Ammon's horn (tissue), 1 donor: Measurements from ENCODE around the gene CELA2B.
"Not testable (repeated sequence)": the region's sequence is repeated elsewhere in the genome, so short reads cannot be mapped to it uniquely, and the experiment has no call there.

ENCODE experiments used
- DNase-seq: peaks from one replicate; pipeline ENCODE4 v3.0.0-alpha.2; 2016; ENCODE audit warnings: low spot score

The CELA2B gene

GRCh38 chr1:15445390-15446122 lies 30.3 kb upstream of the CELA2B start:
- no peak for DNase-seq

GRCh38 chr1:15446212-15446611 lies 29.7 kb upstream of the CELA2B start:
- no peak for DNase-seq

- no peak for DNase-seq
These were observed 26.9 kb upstream of the CELA2B start for GRCh38 chr1:15448877-15449462.

- DNase-seq: no peak
These were observed 26.3 kb upstream of the CELA2B start for GRCh38 chr1:15449567-15449966.

- no peak for DNase-seq
These were observed 24.7 kb upstream of the CELA2B start for GRCh38 chr1:15451014-15451722.

DNA sequence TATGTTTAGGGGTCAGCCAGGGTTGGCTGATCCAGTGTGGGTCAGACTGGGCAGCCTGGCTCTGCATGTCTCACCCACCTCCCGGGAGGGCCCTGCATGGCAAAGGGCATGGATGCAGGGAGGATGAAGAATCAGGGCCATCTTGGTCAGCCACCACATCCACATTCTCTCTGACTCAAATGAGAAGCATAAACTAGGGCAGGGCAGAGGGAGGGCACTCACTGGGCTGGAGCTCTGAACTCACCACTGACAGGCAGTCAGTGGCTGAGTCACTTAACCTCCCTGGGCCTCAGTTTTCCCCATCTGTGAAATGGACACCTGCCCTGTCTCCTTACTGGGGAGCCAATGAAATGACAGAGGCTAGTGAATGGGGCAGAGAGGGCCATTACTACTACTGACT lies 23.7 kb upstream of the CELA2B start:
- no peak for DNase-seq

DNA sequence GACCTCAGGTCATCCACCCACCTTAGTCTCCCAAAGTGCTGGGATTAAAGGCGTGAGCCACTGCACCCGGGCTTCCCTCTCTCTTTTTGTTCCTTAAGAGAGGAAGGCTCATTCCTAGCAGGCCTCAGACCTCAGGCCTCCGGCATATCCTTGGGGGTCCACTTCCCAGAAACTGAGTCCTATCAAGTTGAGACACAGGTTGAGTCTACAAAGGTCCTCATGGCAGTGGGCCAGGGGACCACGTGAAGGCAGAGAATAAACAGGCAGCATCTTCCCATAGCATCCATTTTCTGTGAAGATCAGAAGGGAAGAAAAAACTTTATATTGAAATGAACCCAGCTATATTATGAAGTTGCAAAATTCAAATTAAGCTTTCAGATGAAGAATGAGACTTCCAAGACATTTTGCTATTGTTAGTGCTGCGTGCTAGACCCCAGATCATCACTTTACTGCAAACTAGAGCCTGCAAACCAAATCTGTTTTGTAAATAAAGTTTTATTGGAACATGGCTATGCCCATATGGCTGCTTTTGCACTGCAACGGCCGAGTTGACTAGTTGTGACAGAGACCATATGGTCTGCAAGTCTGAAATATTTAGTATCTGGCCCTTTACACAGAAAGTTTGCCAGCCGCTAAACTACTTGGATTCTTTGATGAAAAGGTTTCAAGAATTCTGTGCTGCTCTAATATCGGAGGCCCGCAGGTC lies 22.9 kb upstream of the CELA2B start:
- DNase-seq: no peak

GRCh38 chr1:15453734-15454133 lies 22.2 kb upstream of the CELA2B start:
- no peak for DNase-seq

DNA sequence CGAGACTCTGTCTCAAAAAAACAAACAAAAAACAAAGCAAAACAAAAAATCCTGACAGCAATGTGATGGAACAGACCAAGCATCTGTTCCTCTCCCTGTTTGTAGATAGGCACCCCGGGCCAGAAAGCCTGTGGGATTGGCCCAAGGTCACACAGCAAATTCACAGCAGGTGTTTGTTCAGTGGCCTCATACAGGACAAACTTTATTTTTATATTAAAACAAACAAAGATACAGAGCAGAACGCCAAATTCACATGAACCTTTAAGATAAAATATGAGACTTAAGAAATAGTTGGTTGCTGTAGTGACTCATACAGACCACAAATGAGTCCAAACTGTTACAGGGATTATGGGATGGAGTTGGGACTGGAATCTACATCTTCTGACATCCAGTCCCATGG lies 21.6 kb upstream of the CELA2B start:
- DNase-seq: no peak

- DNase-seq: no peak
These were observed 20.4 kb upstream of the CELA2B start for GRCh38 chr1:15455522-15455921.

DNA sequence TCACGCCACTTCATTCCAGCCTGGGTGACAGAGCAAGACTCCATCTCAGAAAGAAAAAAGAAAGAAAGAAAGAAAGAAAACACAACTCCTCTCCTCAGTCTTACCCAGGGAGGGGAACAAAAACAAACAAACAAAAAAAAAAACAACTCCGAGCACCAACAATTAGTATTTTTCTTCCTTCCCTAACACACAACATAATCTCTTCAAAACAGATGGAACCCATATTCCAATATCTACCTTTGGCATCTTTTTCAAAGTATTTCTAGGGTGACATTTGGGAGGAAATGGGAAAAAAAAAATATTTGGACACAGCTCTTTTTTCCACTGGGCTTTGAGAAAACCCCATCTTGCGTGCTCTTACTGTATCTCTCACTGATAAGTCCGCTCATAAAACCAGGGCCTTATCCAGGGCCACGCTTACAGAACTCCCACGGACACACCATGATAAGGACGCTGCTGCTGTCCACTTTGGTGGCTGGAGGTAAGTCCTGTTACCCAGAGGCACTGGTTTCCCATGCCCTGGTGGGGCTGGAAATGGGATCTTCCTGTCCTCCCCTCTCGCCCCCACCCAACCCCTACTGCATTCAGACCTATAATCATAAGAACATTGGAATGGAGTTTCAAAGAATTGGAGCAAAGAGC lies 19.5 kb upstream of the CELA2B start, which contains the start of gene CELA2A:
Gene CELA2A (plus strand): TSS at position 420 of the 642 bp plus-strand sequence. CDS start 22 bp downstream, at position 442.
- no peak for DNase-seq

DNA sequence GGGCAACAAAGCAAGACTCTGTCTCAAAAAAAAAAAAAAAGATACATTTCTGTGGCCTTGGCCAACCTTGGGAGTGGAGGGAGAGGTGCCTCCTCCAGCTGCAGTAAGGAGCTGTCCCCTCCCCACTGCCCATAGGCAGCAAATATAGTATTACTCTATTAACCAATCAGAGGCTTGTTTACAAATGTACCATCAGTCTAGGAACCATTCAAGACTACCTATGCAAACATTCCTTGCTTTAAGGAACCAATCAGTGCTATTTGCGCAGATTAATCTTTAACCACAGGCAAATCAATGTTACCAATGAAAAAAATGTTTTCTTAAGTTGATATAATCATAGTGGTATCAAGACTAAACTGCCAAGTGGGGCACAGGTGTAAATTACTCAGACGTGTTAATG lies 18.3 kb upstream of the CELA2B start:
- DNase-seq: no peak

- DNase-seq: not testable (repeated sequence)
These were observed 17.5 kb upstream of the CELA2B start for GRCh38 chr1:15458388-15458787.

DNA sequence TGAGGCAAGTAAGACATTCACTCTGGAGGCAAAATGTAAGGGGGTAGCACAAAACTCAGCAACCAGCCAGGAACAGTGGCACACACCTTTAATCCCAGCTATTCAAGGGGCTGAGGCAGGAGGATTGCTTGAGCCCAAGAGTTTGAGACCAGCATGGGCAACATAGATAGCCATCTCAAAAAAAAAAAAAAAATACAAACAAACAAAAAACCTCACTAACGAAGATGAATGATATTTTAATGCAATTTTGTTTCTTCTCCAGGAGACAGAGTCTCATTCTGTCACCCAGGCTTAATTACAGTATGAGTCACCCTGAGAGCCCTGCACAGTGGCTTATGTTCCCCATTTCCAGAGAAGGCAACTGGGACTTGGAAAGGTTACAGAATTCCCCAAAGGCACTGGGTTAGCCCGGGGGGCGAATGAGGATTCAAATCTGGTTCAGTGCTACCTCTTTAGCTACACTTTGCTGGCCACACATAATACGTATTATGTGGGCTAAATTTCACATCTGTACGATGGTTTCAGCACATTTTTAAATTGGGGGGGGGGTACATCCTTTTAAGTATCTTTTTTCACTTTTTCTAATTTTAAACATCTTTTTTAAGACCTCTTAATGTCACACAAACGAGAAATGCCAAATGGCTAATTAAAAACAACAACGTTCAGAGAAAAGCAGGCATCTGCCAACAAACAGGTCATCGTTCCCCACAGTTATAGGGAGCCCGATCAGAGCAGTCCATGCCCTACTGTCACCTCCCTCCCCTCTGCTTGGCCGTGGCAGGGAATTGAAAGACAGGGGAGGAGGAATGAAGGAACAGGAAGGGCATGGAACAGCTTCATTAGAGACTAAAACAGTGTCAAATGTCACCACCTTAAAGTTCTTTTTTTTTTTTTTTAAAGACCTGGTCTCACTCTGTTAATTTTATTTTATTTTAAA lies 15.9 kb upstream of the CELA2B start:
- no peak for DNase-seq

DNA sequence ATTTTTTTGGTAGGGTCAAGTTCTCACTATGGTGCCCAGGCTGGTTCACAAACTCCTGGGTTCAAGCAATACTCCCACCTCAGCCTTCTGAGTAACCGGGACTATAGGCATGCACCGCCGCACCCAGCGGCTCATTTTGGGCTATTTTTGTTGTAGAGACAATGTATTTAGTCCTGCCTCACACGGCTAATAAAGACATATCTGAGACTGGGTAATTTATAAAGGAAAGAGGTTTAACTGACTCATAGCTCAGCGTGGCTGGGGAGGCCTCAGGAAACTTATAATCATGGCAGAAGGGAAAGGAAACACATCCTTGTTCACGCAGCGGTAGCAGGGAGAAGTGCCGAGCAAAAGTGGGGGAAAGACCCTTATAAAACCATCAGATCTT lies 15.2 kb upstream of the CELA2B start:
- DNase-seq: no peak

GRCh38 chr1:15463064-15463800 lies 12.7 kb upstream of the CELA2B start:
- not testable (repeated sequence) for DNase-seq

GRCh38 chr1:15463926-15464322 lies 12.0 kb upstream of the CELA2B start:
- DNase-seq: not testable (repeated sequence)

DNA sequence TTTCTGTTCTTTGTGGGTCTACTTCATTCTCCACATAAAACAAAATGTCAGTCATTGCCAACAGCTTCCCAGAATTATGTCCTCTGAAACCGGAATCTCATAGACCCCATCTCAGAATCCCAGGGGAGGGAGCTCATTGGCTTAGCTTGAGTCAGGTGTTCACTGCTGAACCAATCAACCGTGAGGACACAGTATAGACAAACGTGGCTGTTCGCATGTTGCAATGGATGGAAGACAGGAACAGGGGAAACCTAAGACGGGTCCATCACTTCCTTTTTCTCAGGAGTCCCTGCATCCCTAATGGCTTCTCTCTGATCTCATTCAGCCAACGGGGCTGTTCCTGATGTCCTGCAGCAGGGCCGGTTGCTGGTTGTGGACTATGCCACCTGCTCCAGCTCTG lies 10.2 kb upstream of the CELA2B start:
- DNase-seq: no peak

DNA sequence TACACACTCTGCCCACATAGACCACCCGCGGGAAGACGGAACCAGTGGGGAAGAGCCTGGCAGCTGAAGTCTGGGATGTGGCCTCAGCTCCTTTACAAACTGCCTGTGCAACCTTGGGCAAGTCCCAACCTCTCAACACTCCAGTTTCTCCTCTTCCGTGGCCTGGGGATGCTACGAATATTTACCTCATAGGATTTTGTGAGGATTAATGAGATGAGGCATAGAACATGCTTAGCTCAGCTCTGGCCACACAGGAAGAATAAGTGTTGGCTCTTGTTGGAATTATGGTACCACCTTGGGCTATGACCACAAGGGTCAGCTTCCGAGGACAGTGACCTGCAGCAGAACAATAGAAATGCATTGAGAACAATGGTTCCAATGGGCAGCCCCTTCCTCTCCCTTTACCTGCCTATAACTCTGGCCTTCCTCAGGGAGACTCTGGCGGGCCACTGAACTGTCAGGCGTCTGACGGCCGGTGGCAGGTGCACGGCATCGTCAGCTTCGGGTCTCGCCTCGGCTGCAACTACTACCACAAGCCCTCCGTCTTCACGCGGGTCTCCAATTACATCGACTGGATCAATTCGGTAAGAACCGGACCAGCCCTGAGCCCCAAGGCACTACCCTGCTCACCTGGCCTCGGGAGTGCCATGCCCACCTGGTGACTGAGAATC lies 8.8 kb upstream of the CELA2B start:
- not testable (repeated sequence) for DNase-seq

- no peak for DNase-seq
These were observed 7.8 kb upstream of the CELA2B start for GRCh38 chr1:15468145-15468544.
